KOPT-K1 (cell line): ENCODE results near the gene DMRT1.
"Not testable (repeated sequence)": the region's sequence is repeated elsewhere in the genome, so short reads cannot be mapped to it uniquely, and the experiment has no call there.

Source experiments
- H3K27ac ChIP-seq: fragments of 200-600 bp; sonication (generic); 2 replicates; pipeline ENCODE4 v1.5.1; 2016; ENCODE audit warnings: antibody characterized with exemption, mild to moderate bottlenecking, low read depth, low read length; ENCODE audit not compliant: poor library complexity, severe bottlenecking
- H3K36me3 ChIP-seq: fragments of 200-600 bp; sonication (generic); 2 replicates; pipeline ENCODE4 v1.5.1; 2017; ENCODE audit warnings: antibody characterized with exemption, mild to moderate bottlenecking, low read length, moderate library complexity; ENCODE audit not compliant: insufficient read depth
- H3K9me3 ChIP-seq: fragments of 200-600 bp; sonication (generic); 2 replicates; pipeline ENCODE4 v1.5.1; 2017; ENCODE audit warnings: antibody characterized with exemption, low read length, mild to moderate bottlenecking; ENCODE audit not compliant: insufficient read depth, poor library complexity, severe bottlenecking

Gene DMRT1

DNA sequence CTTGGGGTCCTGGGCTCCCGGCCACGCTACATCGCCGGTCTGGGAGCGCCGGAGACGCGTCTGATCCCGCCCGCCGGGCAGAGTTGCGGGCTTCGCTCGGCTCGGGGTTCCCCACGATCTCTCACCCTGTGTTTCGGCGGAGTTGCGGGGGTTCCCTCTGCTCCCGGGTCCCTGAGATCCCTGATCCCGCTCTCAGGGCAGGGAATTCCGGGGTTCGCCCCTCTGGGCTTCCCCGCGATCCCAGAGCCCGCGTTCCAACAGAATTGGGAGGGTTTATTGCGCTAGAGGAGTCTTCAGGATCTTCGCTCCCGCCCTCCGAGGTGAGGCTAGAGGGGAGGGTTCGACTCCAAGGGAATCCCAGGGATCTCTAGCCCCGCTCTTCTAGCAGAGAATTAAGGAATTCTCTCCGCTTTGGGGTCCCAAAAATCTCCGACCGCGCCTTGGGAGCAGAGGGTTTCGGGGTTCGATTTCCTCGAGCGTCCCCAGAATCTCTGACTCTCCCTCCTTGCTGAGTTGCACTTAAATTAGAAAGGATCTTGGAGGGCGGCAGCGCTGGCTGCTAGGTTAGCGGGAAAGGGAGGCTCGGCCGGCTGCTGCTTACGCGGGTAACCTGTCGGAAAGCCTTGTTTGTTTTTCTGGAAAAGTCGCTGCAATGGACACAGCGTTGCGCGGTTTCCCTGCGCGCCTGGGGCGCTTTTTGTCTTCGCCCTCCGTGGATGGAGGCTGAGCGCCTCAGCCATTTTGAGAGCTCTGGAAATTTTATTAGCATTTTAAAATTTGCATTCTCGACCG, 1.3 kb downstream of the DMRT1 start:
- Histone ChIP-seq H3K9me3 (peaks cover 11% of the 10 kb centered on the region), H3K27ac (no peak overlapping the region), H3K36me3 (no peaks in the 10 kb centered on the region)

DNA sequence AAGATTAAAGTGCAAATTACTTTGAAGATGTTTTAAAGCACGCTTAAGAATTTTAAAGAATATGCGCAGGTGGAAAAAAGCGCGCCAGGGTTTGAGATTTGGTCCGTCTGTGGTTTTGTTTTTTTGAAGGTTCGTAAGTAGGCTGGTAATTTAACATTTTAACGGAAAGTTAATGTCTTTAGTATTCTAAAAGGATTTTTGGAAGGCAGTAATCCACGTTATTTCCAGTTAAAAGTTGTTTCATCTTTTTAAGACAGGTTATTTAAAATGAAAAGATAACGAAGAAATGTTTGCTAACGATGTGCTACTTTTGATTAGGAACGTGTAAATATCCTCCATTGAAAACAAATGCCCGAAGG, 1.9 kb downstream of the DMRT1 start:
- no peaks in the 10 kb centered on the region for H3K36me3 ChIP-seq
- H3K27ac ChIP-seq: no peak overlapping the region
- H3K9me3 ChIP-seq: peaks cover 11% of the 10 kb centered on the region

DNA sequence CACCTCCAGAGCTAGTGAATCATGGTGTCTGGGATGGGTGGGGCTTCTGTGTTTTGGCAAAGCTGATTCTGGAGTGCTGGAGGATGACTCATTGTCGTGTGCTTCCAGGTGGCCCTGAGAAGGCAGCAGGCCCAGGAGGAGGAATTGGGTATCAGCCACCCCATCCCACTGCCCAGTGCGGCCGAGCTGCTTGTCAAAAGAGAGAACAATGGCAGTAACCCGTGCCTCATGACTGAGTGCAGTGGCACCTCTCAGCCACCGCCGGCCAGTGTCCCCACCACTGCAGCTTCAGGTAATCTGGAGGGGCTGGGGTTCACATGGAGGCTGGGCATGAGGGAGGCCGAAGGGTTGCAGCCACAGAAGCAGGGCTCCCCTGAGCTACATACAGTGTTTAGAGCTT, 5.4 kb downstream of the DMRT1 start:
- H3K36me3 ChIP-seq: no peaks in the 10 kb centered on the region
- no peak overlapping the region for H3K27ac ChIP-seq
- peaks cover 11% of the 10 kb centered on the region for H3K9me3 ChIP-seq

DNA sequence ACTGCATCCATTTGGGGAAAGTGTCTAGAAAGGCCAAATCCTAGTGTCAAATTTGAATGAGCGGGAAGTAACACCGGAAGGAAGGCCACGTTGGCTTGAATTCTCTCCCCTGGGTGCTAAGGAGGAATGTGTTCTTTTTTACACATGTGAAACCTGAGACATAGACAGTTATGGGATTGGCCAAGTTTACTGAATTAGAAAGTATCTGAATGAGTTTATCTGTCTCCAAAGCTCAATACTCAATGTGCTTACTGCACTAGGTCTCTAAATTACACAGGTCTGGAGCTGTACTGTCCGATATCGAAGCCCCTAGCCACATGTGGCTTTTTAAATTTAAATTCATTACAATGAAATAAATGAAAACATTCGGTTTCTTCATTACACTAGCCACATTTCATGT, 6.0 kb downstream of the DMRT1 start:
- no peaks in the 10 kb centered on the region for H3K36me3 ChIP-seq
- peaks cover 8% of the 10 kb centered on the region for H3K9me3 ChIP-seq
- H3K27ac ChIP-seq: no peak overlapping the region

DNA sequence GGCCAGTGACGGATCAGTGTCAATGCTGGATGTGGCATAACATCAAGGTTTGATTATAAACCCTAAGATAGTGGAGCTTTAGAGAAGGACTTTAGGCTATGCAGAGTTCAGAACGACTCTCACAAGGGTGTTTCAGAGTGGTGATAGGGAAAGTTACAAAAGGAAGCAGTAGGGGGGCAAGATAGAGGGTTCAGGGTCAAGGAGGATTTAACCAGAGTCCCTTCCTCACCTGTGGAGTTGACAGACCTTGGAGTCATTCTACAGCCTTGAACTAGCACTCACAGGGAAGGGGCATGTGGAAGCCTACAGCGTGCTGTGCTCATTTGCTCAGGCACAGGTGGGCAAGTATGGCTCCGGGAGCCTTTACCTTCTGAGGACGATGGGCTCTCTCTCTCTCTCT, 7.9 kb downstream of the DMRT1 start:
- H3K27ac ChIP-seq: no peak overlapping the region
- H3K9me3 ChIP-seq: no peaks in the 10 kb centered on the region
- no peaks in the 10 kb centered on the region for H3K36me3 ChIP-seq

DNA sequence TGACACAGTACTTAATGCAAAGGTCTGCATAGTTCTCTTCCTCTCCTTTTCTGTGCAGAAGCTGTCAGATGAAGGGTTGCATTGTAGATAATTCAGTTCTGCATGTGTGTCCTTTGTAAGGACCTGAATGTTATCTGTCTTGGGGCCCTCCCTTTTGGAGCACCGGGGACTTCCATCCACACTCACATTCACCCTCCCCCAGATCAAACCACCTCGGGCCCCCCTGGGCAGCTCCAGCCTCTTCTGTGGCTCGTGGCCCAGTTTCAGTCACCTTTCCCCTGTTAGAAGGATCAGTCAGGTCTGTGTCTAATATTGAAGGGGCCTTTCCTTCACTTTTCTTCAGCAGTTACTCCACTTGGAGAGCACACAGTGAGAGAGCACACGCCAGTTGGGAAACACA, 11.0 kb downstream of the DMRT1 start:
- Histone ChIP-seq H3K9me3 (no peaks in the 10 kb centered on the region), H3K27ac (no peak overlapping the region), H3K36me3 (no peaks in the 10 kb centered on the region)

DNA sequence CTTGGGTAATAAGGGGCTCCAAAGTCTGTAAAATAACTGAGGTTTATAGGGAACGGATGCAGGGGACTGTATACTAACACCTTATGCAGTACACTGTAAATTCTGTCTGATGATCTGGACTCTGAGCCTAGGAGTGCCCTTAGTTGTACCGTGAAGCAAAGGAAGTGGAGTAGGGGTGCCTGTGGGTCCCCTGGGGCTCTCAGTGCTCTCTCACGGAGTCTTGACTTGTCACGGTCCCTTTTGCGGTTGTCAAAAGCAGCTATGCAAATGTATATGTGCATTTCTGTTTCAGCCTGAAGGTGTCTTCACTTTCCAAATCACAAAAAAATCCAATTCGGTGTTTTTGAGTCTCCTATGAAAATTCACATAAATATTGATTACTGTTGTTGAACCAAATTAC, 17.8 kb downstream of the DMRT1 start:
- H3K27ac ChIP-seq: no peak overlapping the region
- H3K9me3 ChIP-seq: peaks cover 6% of the 10 kb centered on the region
- H3K36me3 ChIP-seq: no peaks in the 10 kb centered on the region

DNA sequence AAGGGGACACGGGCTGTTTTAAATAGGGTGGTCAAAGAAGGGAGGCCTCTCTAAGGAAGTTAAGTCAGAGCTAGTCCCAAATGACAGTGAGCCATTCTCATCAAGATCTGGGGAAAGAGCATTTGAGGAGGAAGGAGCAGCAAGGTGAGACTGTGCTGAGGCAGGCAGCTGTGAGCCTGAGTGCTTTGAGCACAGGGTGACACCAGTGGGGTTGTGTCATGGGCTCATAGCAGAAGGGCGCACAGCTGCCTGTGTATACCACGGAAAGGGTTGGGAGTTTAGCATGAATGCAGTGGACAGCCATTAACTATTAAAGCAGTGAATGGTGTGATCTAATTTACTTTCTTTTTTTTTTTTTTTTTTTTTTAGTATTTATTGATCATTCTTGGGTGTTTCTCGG, 19.2 kb downstream of the DMRT1 start:
- Histone ChIP-seq H3K36me3 (no peaks in the 10 kb centered on the region), H3K27ac (no peak overlapping the region)

DNA sequence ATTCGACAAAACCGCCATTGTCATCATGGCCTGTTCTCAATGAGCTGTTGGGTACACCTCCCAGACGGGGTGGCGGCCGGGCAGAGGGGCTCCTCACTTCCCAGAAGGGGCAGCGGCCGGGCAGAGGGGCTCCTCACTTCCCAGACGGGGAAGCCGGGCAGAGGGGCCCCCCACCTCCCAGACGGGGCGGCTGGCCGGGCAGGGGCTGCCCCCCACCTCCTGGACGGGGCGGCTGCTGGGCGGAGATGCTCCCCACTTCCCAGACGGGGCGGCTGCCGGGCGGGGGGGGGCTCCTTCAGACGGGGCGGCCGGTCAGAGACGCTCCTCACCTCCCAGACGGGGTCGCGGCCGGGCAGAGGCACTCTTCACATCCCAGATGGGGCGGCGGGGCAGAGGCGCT, 20.0 kb downstream of the DMRT1 start:
- not testable (repeated sequence) for H3K27ac ChIP-seq, H3K9me3 ChIP-seq, H3K36me3 ChIP-seq

More for the DNA sequence above, 19.2 kb downstream of the DMRT1 start:
- H3K9me3 ChIP-seq: peaks cover 6% of the 10 kb centered on the region

DNA sequence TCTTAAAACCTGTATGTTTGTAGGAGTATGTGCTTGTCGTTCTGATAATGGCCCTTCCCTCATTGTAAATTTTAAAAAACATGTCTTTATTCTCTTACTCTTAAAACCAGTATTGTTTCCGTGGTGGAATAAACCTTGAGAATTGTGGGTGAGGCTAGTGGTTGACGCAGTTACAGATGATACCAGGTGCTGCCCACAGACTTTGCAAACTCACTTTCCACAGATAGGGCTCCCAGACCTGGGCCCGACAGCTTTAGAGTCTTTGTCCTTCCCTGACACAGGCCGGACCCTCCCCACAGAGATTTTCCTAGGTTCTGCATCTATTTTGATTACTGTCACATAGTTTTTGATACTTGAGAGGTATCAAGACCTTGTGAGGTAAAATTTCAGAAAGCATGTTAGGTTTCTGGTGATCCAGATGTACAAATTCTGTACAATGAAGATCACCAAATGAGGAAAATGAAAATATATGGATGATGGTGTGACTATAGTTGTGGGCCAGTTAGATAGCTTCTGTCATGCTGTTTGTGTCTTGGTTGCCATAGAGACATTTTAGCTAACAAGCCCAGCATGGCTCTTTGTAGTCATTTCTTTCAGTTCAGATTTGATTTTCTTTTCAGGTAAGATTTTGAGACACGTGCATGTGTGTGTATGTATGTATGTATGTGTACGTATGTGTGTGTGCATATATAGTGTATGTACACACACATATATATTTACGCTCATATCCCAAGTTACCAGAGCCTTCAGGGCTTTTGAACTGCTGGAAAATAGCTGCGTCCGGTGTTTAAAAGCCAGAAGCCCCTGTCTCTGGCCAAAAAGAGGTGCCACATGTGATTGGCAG, 33.8 kb downstream of the DMRT1 start:
- no peaks in the 10 kb centered on the region for H3K36me3 ChIP-seq
- H3K9me3 ChIP-seq: no peaks in the 10 kb centered on the region
- no peak overlapping the region for H3K27ac ChIP-seq

DNA sequence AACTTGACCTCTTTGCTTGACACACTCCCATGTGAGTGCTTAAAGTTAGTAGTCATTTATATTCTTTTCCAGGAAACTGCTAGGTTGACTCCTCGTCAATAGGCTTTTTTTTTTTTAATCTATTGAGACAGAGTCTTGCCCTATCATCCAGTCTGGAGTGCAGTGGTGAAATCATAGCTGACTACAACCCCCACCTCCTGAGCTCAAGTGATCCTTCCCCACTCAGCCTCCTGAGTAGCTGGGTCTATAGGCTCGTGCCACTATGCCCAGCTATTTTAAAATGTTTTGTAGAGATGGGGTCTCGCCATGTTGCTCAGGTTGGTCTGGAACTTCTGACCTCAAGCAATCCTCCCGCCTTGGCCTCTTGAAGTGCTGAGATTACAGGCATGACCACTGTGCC, 34.9 kb downstream of the DMRT1 start:
- Histone ChIP-seq H3K9me3 (no peaks in the 10 kb centered on the region), H3K27ac (no peak overlapping the region), H3K36me3 (no peaks in the 10 kb centered on the region)

DNA sequence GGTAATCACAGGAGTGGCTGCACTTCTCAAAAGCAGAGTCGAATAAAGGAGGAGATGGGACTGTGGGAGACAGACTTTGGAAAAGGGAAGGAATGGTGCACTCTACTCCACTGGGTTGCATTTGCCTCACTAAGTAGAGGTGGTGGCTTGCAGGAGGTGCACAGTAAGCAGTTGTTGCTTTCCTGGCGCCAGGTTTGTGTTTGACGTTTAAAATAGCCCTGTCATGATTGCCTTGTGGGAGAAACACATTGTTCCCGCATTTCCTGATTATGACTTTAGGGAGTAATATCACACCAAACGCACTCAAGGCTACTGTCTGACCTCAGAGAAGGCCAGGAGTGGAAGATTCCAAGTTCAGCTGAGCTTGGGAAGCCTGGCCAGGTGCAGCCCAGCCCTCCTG, 36.7 kb downstream of the DMRT1 start:
- Histone ChIP-seq H3K9me3 (no peaks in the 10 kb centered on the region), H3K27ac (no peak overlapping the region), H3K36me3 (no peaks in the 10 kb centered on the region)

DNA sequence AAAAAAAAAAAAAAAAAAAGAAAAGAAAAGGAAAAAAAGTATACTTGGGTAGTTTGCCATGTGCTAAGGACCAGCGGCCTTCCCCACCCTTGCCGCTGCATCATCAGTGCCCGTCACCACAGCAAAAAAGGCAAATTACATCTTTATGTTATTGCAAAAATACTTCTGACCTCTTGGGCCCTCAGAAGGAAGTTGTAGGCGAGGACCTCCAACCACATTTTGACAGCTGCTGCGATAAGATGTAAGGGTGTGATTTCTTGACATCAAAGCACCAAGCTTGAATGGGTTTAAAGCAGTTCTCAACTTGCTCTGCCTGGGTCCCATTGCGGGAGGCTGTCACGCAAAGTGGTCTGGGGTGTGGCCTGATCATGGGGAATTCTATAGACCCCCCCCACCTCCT, 39.2 kb downstream of the DMRT1 start:
- Histone ChIP-seq H3K27ac (no peak overlapping the region), H3K36me3 (no peaks in the 10 kb centered on the region), H3K9me3 (no peaks in the 10 kb centered on the region)

DNA sequence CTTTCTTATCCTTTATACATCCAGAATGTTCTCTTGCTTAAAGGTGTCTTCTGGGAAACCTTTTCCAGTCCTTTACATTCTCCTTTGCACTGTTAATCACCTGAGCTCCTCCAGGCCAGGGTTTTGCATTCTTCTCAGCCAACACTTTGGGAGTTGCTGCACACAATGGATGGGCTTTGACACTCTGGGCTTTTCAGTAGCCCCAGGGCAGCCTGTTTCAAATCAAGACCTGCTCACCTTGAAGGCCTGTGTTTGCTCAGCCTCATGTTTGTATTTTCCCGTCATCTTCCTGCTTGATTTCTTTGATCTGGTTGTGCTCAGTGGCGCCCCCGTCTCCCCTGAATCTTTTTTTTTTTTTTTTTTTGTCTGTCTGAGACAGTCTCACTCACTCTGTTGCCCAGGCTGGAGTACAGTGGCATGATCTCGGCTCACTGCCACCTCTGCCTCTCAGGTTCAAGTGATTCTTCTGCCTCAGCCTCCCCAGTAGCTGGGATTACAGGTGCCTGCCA, 41.0 kb downstream of the DMRT1 start:
- Histone ChIP-seq H3K36me3 (no peaks in the 10 kb centered on the region), H3K9me3 (no peaks in the 10 kb centered on the region), H3K27ac (no peak overlapping the region)

DNA sequence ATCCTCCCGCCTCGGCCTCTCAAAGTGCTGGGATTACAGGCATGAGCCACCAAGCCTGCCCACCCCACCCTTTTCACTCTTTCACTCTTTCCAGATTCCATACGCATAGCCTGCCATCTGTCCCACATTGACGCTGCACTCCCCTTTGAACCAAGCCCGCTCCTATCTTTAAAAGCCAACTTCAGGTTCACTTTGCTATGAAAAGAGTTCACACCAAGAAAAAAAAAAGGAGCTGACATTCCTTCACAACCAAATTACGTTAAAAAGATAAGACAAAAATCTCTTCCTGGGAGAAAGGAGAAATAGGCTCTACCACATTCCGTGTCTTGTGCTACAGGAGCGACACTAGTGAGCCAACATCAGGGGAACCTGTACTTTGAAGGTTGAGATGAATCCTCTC, 41.5 kb downstream of the DMRT1 start:
- Histone ChIP-seq H3K9me3 (no peaks in the 10 kb centered on the region), H3K27ac (no peak overlapping the region), H3K36me3 (no peaks in the 10 kb centered on the region)

DNA sequence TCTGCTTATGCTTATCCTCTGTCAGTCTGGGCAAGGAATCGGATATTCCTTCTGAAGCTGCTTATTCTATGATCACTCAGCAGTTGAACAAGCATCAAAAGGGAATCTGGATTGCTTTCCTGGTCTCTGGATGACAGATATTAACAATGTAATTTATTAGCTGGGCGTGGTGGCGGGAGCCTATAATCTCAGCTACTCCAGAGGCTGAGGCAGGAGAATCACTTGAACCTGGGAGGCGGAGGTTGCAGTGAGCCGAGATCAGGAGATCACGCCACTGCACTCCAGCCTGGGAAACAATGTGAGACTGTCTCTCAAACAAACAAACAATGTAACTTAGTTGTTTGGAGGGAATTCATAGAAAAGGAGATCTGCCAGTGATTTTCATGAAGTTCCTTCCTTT, 45.4 kb downstream of the DMRT1 start:
- H3K36me3 ChIP-seq: no peaks in the 10 kb centered on the region
- no peaks in the 10 kb centered on the region for H3K9me3 ChIP-seq
- H3K27ac ChIP-seq: no peak overlapping the region
